RWPE1 (cell line): Measurements from ENCODE around the gene MED12L.
"Not testable (repeated sequence)": the region's sequence is repeated elsewhere in the genome, so short reads cannot be mapped to it uniquely, and the experiment has no call there.

Experiments used
- CTCF ChIA-PET: fragments of 350-600 bp; sonication (Branson Sonifier 250); formaldehyde crosslinking; extraction: SDS; loops from one replicate; lab custom pipeline; 2021; lab: Yijun Ruan, JAX
- POLR2A ChIA-PET: fragments of 400-600 bp; formaldehyde crosslinking; extraction: SDS; loops from one replicate; lab custom pipeline; 2020; ENCODE audit warnings: antibody characterized with exemption; ENCODE audit not compliant: low non-redundant PET; lab: Yijun Ruan, JAX
- DNase-seq: peaks from one replicate; pipeline ENCODE4 v3.0.0; 2012; ENCODE audit warnings: low spot score
- H3K27ac ChIP-seq: fragments of 450-650 bp; 2 replicates; pipeline ENCODE4 v1.5.1; 2017
- CTCF ChIP-seq: fragments of 450-650 bp; conservative IDR thresholded peaks from 2 replicates; pipeline ENCODE4 v1.5.1; 2017; ENCODE audit warnings: low read depth, mild to moderate bottlenecking

Gene MED12L

GRCh38 chr3:151052346-151052745 lies 33.1 kb upstream of the MED12L start:
- DNase-seq: no peak
- POLR2A ChIA-PET: no interaction called here
- TF ChIP-seq CTCF: no peak
- H3K27ac ChIP-seq: no peak overlapping the region
- CTCF ChIA-PET: no interaction called here

GRCh38 chr3:151052756-151053155 lies 32.7 kb upstream of the MED12L start:
- DNase-seq: no peak
- no peak for TF ChIP-seq CTCF
- ChIA-PET POLR2A (no interaction called here), CTCF (no interaction called here)
- H3K27ac ChIP-seq: no peak overlapping the region

- no peak for DNase-seq
- POLR2A ChIA-PET: no interaction called here
These were observed 26.7 kb upstream of the MED12L start for GRCh38 chr3:151058740-151059139.

GRCh38 chr3:151062611-151063010 lies 22.9 kb upstream of the MED12L start:
- CTCF ChIA-PET: no interaction called here
- no peak overlapping the region for H3K27ac ChIP-seq
- DNase-seq: no peak
- no peak for TF ChIP-seq CTCF
- POLR2A ChIA-PET: no interaction called here

More at GRCh38 chr3:151058740-151059139, 26.7 kb upstream of the MED12L start:
- CTCF ChIA-PET: interaction anchor here (0.6 kb wide), 1 partner anchor 54 kb away, joined by 3 read pairs; no protein-coding TSS in a partner anchor
- no peak for TF ChIP-seq CTCF
- no peak overlapping the region for H3K27ac ChIP-seq

- no peak for TF ChIP-seq CTCF
- no peak overlapping the region for H3K27ac ChIP-seq
- CTCF ChIA-PET: no interaction called here
- POLR2A ChIA-PET: no interaction called here
- no peak for DNase-seq
These were observed 18.3 kb upstream of the MED12L start for GRCh38 chr3:151067158-151067557.

GRCh38 chr3:151072842-151073241 lies 12.6 kb upstream of the MED12L start:
- CTCF ChIA-PET, DNase-seq, POLR2A ChIA-PET, H3K27ac ChIP-seq: not testable (repeated sequence)

GRCh38 chr3:151074256-151074655 lies 11.2 kb upstream of the MED12L start:
- ChIA-PET CTCF (no interaction called here), POLR2A (no interaction called here)
- no peak overlapping the region for H3K27ac ChIP-seq
- no peak for DNase-seq
- TF ChIP-seq CTCF: no peak
